IMR-90 (cell line): ENCODE results near the gene BEAN1. TPM values are rescaled to one million over a fixed set of nuclear protein-coding genes. Genes with fewer than 3 reads are reported as not detected.

Source experiments
- ATAC-seq: fragments of 200-7000 bp; cut with Tn5 transposase; 2 replicates; pipeline ENCODE4 v1.9.1; 2020; ENCODE audit warnings: low read depth, mild to moderate bottlenecking, moderate library complexity
- BruUV-seq: library from RNA; stranded (reverse); fragments of 400-500 nt; replicated peaks from 2 replicates; lab custom pipeline; 2021; lab: Mats Ljungman, UMichigan
- CTCF ChIA-PET: fragments of 300-600 bp; formaldehyde crosslinking; extraction: SDS; loops from one replicate; lab custom pipeline; 2021; ENCODE audit warnings: antibody characterized with exemption; lab: Yijun Ruan, JAX
- POLR2A ChIA-PET: fragments of 300-600 bp; sonication (Branson Sonifier 250); formaldehyde crosslinking; loops from one replicate; lab custom pipeline; 2022; ENCODE audit warnings: antibody characterized with exemption; ENCODE audit not compliant: unreplicated experiment; lab: Charles Lee
- DNase-seq: peaks from one replicate; pipeline ENCODE4 v3.0.0; 2013
- H2AFZ ChIP-seq: replicated peaks from 2 replicates; pipeline ENCODE3; 2013; ENCODE audit warnings: low read length, mild to moderate bottlenecking; ENCODE audit not compliant: poor library complexity
- H2AK5ac ChIP-seq: 2 replicates; pipeline ENCODE4 v1.6.1; 2013; ENCODE audit warnings: low read depth, low read length, inconsistent platforms
- H2AK9ac ChIP-seq: replicated peaks from 2 replicates; pipeline ENCODE3; 2013; ENCODE audit warnings: mild to moderate bottlenecking, low read depth, low read length, moderate library complexity; ENCODE audit not compliant: poor library complexity
- H2BK120ac ChIP-seq: 2 replicates; pipeline ENCODE4 v1.6.1; 2013; ENCODE audit warnings: low read depth, low read length, inconsistent platforms
- H2BK15ac ChIP-seq: 3 replicates; pipeline ENCODE4 v1.6.1; 2013; ENCODE audit warnings: low read depth, low read length, inconsistent platforms
- H2BK20ac ChIP-seq: 2 replicates; pipeline ENCODE4 v1.6.1; 2013; ENCODE audit warnings: low read depth, mild to moderate bottlenecking, inconsistent platforms, low read length, moderate library complexity
- H2BK5ac ChIP-seq: 2 replicates; pipeline ENCODE4 v1.6.1; 2013; ENCODE audit warnings: mild to moderate bottlenecking, low read depth, low read length, inconsistent platforms; ENCODE audit not compliant: poor library complexity, severe bottlenecking
- H3K14ac ChIP-seq: replicated peaks from 2 replicates; pipeline ENCODE4 v1.6.1; 2013; ENCODE audit warnings: low read depth, low read length, inconsistent platforms
- H3K18ac ChIP-seq: 2 replicates; pipeline ENCODE4 v1.6.1; 2013; ENCODE audit warnings: low read depth, low read length, control low read depth
- H3K23ac ChIP-seq: 2 replicates; pipeline ENCODE4 v1.6.1; 2013; ENCODE audit warnings: low read depth, low read length, inconsistent platforms
- H3K27ac ChIP-seq: 2 replicates; pipeline ENCODE4 v1.5.1; 2013; ENCODE audit warnings: mild to moderate bottlenecking, control low read depth, low read length; ENCODE audit not compliant: insufficient read depth
- H3K27me3 ChIP-seq: 2 replicates; pipeline ENCODE4 v1.6.1; 2013; ENCODE audit warnings: low read length; ENCODE audit not compliant: control insufficient read depth, insufficient read depth
- H3K36me3 ChIP-seq: 2 replicates; pipeline ENCODE4 v1.6.1; 2013; ENCODE audit warnings: low read length, mixed read lengths; ENCODE audit not compliant: control insufficient read depth, insufficient read depth
- H3K4ac ChIP-seq: 2 replicates; pipeline ENCODE4 v1.6.1; 2013; ENCODE audit warnings: low read depth, low read length, inconsistent platforms
- H3K4me1 ChIP-seq: 2 replicates; pipeline ENCODE4 v1.6.1; 2013; ENCODE audit warnings: low read length, mixed read lengths; ENCODE audit not compliant: control insufficient read depth, insufficient read depth
- H3K4me2 ChIP-seq: 2 replicates; pipeline ENCODE4 v1.6.1; 2013; ENCODE audit warnings: low read depth, mild to moderate bottlenecking, control low read depth, low read length, moderate library complexity
- H3K4me3 ChIP-seq: 2 replicates; pipeline ENCODE4 v1.5.1; 2013; ENCODE audit warnings: low read depth, mild to moderate bottlenecking, control low read depth, low read length, moderate library complexity; ENCODE audit not compliant: insufficient read depth
- H3K56ac ChIP-seq: 2 replicates; pipeline ENCODE4 v1.6.1; 2013; ENCODE audit warnings: low read length, inconsistent platforms; ENCODE audit not compliant: insufficient read depth; ENCODE audit errors: extremely low read depth
- H3K79me1 ChIP-seq, 2 experiments: 2 replicates each; pipeline ENCODE4 v1.6.1; 2013; ENCODE audit warnings: low read length in 2 of 2, inconsistent platforms in 1 of 2, low read depth in 1 of 2
- H3K9ac ChIP-seq: 2 replicates; pipeline ENCODE4 v1.6.1; 2013; ENCODE audit warnings: low read depth, low read length, control low read depth
- H3K9me1 ChIP-seq: 2 replicates; pipeline ENCODE4 v1.6.1; 2013; ENCODE audit warnings: low read length, inconsistent platforms; ENCODE audit not compliant: insufficient read depth
- H3K9me3 ChIP-seq: 2 replicates; pipeline ENCODE4 v1.6.1; 2013; ENCODE audit warnings: low read length; ENCODE audit not compliant: control insufficient read depth, insufficient read depth
- H4K20me1 ChIP-seq: 2 replicates; pipeline ENCODE4 v1.6.1; 2013; ENCODE audit warnings: low read length, inconsistent platforms; ENCODE audit not compliant: insufficient read depth
- H4K5ac ChIP-seq: 2 replicates; pipeline ENCODE4 v1.6.1; 2013; ENCODE audit warnings: mild to moderate bottlenecking, low read depth, low read length, control low read depth
- H4K8ac ChIP-seq, 2 experiments: 2 replicates each; pipeline ENCODE4 v1.6.1; 2013; ENCODE audit warnings: low read depth in 2 of 2, low read length in 2 of 2, control low read depth in 1 of 2, inconsistent platforms in 1 of 2
- H4K91ac ChIP-seq: 2 replicates; pipeline ENCODE4 v1.6.1; 2013; ENCODE audit warnings: low read depth, low read length, inconsistent platforms; ENCODE audit not compliant: insufficient read depth
- NFE2L2 ChIP-seq: fragments of 150-350 bp; IDR thresholded peaks from 2 replicates; pipeline ENCODE4 v1.6.1; 2016; ENCODE audit warnings: low read depth, mild to moderate bottlenecking, low read length
- RAD21 ChIP-seq: IDR thresholded peaks from 2 replicates; pipeline ENCODE4 v1.6.1; 2012; ENCODE audit warnings: low read length, improper control_type of control experiment
- RCOR1 ChIP-seq: IDR thresholded peaks from 2 replicates; pipeline ENCODE4 v1.6.1; 2012; ENCODE audit warnings: mild to moderate bottlenecking, low read length, improper control_type of control experiment; ENCODE audit not compliant: insufficient replicate concordance
- WGBS, 2 experiments: methylation state at CpG; one replicate each; pipeline versions ENCODE4 v1.1.5 to v1.1.7; 2013; ENCODE audit warnings: missing lambda C conversion rate in 2 of 2; ENCODE audit not compliant: insufficient read length in 1 of 2; ENCODE audit errors: extremely low coverage in 2 of 2; 5-methylcytosine and 5-hydroxymethylcytosine counted together
- dilution Hi-C: fragments of 300-500 bp; cut with HindIII; formaldehyde crosslinking; loops from one replicate; pipeline ENCODE4 v1.14.3; 2018; ENCODE audit warnings: low sequenced_read_pairs; ENCODE audit not compliant: unreplicated experiment
- in situ Hi-C: fragments of 300-500 bp; cut with MboI; formaldehyde crosslinking; loops from 3 replicates; pipeline ENCODE4 v1.14.3; 2019; ENCODE audit warnings: low sequenced_read_pairs, inconsistent platforms, mixed read lengths
- intact Hi-C: fragments of 100-400 bp; cut with micrococcal nuclease; formaldehyde crosslinking; loops from 2 replicates; pipeline ENCODE4 v1.10.0; 2022
- polyA plus RNA-seq, 3 experiments: library from polyadenylated mRNA; depleted of rRNA; stranded (reverse); fragments of >200 nt; gene quantifications; 2 replicates each; pipeline ENCODE4 v1.2.3, GENCODE V29; 2012; ENCODE audit warnings: low replicate concordance in 1 of 3
- total RNA-seq: library from RNA; depleted of rRNA; stranded (reverse); fragments of >200 nt; gene quantifications from 2 replicates; pipeline ENCODE4 v1.2.3, GENCODE V29; 2012

Gene BEAN1
- total and polyA plus RNA-seq, 2 of the 4 experiments (the other 2 are of a cell fraction) = not detected

GRCh38 chr16:66483689-66484452 is 56.8 kb downstream of the BEAN1 start (continued):
- TF ChIP-seq RAD21 (peak; percentile 95), NFE2L2 (no peak)

GRCh38 chr16:66484453-66485213 is 57.5 kb downstream of the BEAN1 start:
- ChIA-PET CTCF (no interaction called here), POLR2A (no interaction called here)
- H3K4me2 ChIP-seq = no peak overlapping the region
- no peak overlapping the region for H3K18ac ChIP-seq
- H3K4me1 ChIP-seq = peaks cover 11% of the 10 kb centered on the region; the same call in 1 of the 2 replicates
- no peak overlapping the region for H3K23ac ChIP-seq
- H2BK5ac ChIP-seq = no peak overlapping the region
- no peak overlapping the region for H3K27ac ChIP-seq
- no peaks in the 10 kb centered on the region for H3K36me3 ChIP-seq
- H3K9ac ChIP-seq = no peak overlapping the region
- H3K79me1 ChIP-seq = no peaks in the 10 kb centered on the region
- H3K4ac ChIP-seq = no peak overlapping the region
- no peaks in the 10 kb centered on the region for H3K27me3 ChIP-seq
- no peak overlapping the region for H4K5ac ChIP-seq
- H2AK9ac ChIP-seq = peak overlapping the region; percentile 73
- in situ Hi-C loops (loop anchor here (5.0 kb wide), 1 partner anchor 77 kb away; no protein-coding TSS in a partner anchor), intact Hi-C loops (loop anchor here (5.0 kb wide), 1 partner anchor 207 kb away; no protein-coding TSS in a partner anchor), dilution Hi-C loops (no loop called here)
- H3K4me3 ChIP-seq = no peak overlapping the region
- DNase-seq (no peak), ATAC-seq (no peak)
- no peak overlapping the region for H2BK120ac ChIP-seq
- no peak for TF ChIP-seq RCOR1
- 0 out of 2 replicates have a peak, but pooled peaks cover 3% of the 10 kb centered on the region for H3K9me3 ChIP-seq
- BruUV-seq = no TSS peak
- H4K20me1 ChIP-seq = no peaks in the 10 kb centered on the region
- no peak overlapping the region for H3K56ac ChIP-seq
- peak overlapping the region; percentile 56 for H2AFZ ChIP-seq
- no peak overlapping the region for H4K91ac ChIP-seq
- H2AK5ac ChIP-seq = peak overlapping the region; percentile 33; the same call in 1 of the 2 replicates
- H2BK20ac ChIP-seq = no peak overlapping the region
- WGBS, 2 experiments = 91% methylated on average over 8 of the region's 15 CpGs; no CpG with 5 or more reads in 1 of the 2 experiments
- H3K9me1 ChIP-seq = 0 out of 2 replicates have a peak, but pooled peaks cover 3% of the 10 kb centered on the region
- no peak overlapping the region for H2BK15ac ChIP-seq
- no peak overlapping the region for H4K8ac ChIP-seq
- no peak overlapping the region for H3K14ac ChIP-seq
